Osteocyte (in vitro differentiated cells): Measurements from ENCODE around the gene CPLANE2. TPM values are rescaled to one million over a fixed set of nuclear protein-coding genes. Genes with fewer than 3 reads are reported as not detected.
"Not testable (repeated sequence)": the region's sequence is repeated elsewhere in the genome, so short reads cannot be mapped to it uniquely, and the experiment has no call there.

ENCODE experiments used
- DNase-seq: peaks from one replicate; pipeline ENCODE4 v3.0.0; 2021; ENCODE audit warnings: mixed read lengths; ENCODE audit not compliant: unreplicated experiment; ENCODE audit errors: extremely low spot score
- H3K27ac Mint-ChIP-seq: one replicate; pipeline ENCODE4 v1.8.0; 2021; ENCODE audit warnings: mild to moderate bottlenecking, mixed read lengths; ENCODE audit not compliant: unreplicated experiment
- H3K27me3 Mint-ChIP-seq: one replicate; pipeline ENCODE4 v1.8.0; 2021; ENCODE audit warnings: mixed read lengths; ENCODE audit not compliant: unreplicated experiment
- H3K36me3 Mint-ChIP-seq: one replicate; pipeline ENCODE4 v1.8.0; 2021; ENCODE audit warnings: mixed read lengths; ENCODE audit not compliant: unreplicated experiment
- H3K4me1 Mint-ChIP-seq: one replicate; pipeline ENCODE4 v1.8.0; 2021; ENCODE audit warnings: mixed read lengths; ENCODE audit not compliant: unreplicated experiment
- H3K4me3 Mint-ChIP-seq: one replicate; pipeline ENCODE4 v1.8.0; 2021; ENCODE audit warnings: mild to moderate bottlenecking, moderate library complexity, mixed read lengths; ENCODE audit not compliant: unreplicated experiment
- H3K9me3 Mint-ChIP-seq: one replicate; pipeline ENCODE4 v1.8.0; 2021; ENCODE audit warnings: mixed read lengths; ENCODE audit not compliant: unreplicated experiment
- total RNA-seq: library from RNA; stranded (reverse); gene quantifications from 2 replicates; pipeline ENCODE4 v1.2.1, GENCODE V29; 2021
- TF ChIP-seq, protein P1 (sequence below): fragments of 200-600 bp; sonication (generic); IDR thresholded peaks from 2 replicates; pipeline ENCODE4 v1.5.0; 2021; ENCODE audit warnings: antibody characterized with exemption, mild to moderate bottlenecking, moderate library complexity

CPLANE2 gene
- total RNA-seq, 1 donor from 2014 or later: 11.8 TPM

DNA sequence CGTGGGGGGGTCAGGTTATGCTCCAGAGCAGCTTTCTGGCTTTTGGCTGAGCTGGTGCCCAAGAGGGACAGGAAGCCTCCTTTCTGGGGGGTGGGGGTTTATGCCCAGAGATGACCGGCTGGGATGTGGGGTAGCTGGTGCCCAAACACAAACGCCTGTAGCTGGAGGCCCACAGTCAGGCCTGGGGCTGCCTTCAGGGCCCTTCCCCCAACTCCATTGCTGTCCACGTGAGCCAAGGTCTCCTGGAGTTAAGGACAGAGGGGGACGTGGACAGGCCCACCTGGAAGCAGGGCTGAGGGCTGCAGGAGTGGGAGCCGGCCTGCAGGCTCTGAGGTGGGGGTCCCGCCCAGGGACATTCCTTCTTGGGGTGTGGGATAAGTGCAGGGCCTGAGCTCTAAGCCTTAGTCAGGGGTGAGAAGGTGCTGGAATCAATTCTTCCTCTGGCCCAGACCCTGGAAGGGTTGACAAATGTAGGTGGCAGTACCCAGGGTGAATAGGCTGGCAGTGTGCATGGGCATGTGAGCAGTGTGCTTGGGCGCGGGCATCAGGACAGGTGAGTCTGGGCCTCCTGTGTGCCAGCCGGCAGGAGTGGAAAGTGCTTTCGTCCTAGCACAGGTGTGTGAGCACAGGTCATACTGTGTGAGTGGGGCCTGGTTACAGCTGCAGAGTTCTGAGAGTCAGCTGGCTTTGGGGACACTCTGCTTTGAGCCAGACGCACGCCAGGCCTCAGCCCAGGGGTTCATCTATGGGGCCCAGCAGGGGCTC lies 6.8 kb downstream of the CPLANE2 start:
- TF ChIP-seq, protein P1, sequence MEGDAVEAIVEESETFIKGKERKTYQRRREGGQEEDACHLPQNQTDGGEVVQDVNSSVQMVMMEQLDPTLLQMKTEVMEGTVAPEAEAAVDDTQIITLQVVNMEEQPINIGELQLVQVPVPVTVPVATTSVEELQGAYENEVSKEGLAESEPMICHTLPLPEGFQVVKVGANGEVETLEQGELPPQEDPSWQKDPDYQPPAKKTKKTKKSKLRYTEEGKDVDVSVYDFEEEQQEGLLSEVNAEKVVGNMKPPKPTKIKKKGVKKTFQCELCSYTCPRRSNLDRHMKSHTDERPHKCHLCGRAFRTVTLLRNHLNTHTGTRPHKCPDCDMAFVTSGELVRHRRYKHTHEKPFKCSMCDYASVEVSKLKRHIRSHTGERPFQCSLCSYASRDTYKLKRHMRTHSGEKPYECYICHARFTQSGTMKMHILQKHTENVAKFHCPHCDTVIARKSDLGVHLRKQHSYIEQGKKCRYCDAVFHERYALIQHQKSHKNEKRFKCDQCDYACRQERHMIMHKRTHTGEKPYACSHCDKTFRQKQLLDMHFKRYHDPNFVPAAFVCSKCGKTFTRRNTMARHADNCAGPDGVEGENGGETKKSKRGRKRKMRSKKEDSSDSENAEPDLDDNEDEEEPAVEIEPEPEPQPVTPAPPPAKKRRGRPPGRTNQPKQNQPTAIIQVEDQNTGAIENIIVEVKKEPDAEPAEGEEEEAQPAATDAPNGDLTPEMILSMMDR: no peak
- no peak overlapping the region for H3K4me3 Mint-ChIP-seq
- H3K4me1 Mint-ChIP-seq: peaks cover 15% of the 10 kb centered on the region
- H3K36me3 Mint-ChIP-seq: peaks cover 2% of the 10 kb centered on the region
- H3K27me3 Mint-ChIP-seq: peaks cover 20% of the 10 kb centered on the region
- H3K27ac Mint-ChIP-seq: no peak overlapping the region
- DNase-seq: no peak
- H3K9me3 Mint-ChIP-seq: no peaks in the 10 kb centered on the region

DNA sequence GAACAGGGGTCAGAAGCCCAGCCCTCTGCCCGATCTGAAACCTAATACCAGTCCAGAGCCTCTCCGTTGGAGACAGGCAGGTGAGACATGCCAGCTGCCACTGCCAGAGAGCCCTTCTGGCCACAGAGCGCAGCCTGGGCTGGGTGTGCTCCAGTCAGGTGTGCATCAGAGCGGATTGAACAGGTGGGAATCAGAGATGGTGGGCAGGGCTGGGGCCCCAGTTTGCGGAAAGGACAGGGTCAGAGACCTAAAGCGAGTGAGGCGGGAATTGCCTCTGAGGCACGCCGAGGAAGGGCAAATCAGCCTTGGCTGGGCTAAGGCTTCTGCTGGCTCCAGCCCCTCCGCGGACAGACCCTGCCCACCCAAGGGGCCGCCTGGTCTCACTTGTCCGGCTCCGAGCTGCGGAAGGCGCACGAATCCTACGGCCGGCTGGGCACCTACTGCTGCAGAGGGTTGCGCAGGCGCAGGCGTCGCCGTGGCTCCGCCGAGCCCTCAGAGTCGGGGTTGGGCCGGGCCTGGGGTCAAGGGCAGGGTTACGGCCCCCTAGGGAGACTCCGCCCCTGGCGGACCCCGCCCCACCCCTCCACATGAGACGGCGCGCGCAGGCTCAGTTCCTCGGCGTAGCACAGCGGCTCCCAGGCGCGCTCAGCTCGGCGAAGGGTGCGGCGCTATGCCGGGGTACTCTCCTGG lies 10.3 kb downstream of the CPLANE2 start:
- Mint-ChIP-seq H3K9me3 (no peaks in the 10 kb centered on the region), H3K4me1 (peaks cover 15% of the 10 kb centered on the region), H3K27ac (peak overlapping the region; percentile 34), H3K36me3 (no peaks in the 10 kb centered on the region), H3K4me3 (peak overlapping the region; percentile 50), H3K27me3 (peaks cover 21% of the 10 kb centered on the region)
- DNase-seq: no peak
- TF ChIP-seq, protein P1: no peak

DNA sequence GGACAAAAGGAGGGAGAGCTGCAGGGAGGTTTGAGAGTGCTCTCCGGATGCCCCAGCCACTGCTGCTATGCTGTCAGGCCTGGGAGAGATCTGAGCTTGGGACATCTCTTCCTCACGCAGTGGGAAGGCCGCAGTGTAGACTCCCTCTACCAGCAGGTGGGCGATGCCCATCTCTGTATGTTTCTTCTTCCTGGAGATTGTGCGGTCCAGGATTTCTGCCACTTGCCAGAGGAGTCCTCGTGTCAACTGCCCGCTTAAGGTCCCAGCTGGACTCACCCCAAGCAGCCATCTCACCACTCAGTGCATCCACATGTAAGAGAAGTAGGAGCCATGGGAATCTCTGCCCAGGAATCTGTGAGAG lies 10.9 kb downstream of the CPLANE2 start:
- Mint-ChIP-seq H3K27me3 (peaks cover 26% of the 10 kb centered on the region), H3K4me3 (no peak overlapping the region), H3K9me3 (no peaks in the 10 kb centered on the region), H3K36me3 (no peaks in the 10 kb centered on the region), H3K4me1 (peaks cover 15% of the 10 kb centered on the region), H3K27ac (no peak overlapping the region)
- no peak for DNase-seq
- TF ChIP-seq, protein P1: no peak

DNA sequence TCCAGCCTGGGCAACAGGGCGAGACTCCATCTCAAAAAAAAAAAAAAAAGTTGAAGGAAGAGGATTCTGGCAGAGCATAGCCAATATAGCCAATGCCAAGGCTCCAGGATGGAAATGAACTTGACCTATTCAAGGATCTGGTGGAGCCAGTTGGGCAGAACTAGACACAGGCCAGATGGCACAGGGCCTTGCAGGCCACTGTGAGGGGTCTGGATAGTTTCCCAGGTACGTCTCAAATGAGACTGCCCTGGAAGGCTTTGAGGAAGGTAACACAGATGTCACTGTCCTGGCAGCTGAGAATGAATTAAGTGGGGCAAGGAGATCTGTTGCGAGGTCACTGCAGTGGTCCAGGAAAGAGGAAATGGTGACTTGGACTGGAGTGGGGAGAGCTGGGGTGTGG lies 12.5 kb downstream of the CPLANE2 start:
- TF ChIP-seq, protein P1: no peak
- H3K36me3 Mint-ChIP-seq: no peaks in the 10 kb centered on the region
- H3K9me3 Mint-ChIP-seq: no peaks in the 10 kb centered on the region
- H3K27me3 Mint-ChIP-seq: peaks cover 27% of the 10 kb centered on the region
- DNase-seq: no peak
- H3K4me1 Mint-ChIP-seq: peaks cover 15% of the 10 kb centered on the region
- H3K4me3 Mint-ChIP-seq: no peak overlapping the region
- H3K27ac Mint-ChIP-seq: no peak overlapping the region

DNA sequence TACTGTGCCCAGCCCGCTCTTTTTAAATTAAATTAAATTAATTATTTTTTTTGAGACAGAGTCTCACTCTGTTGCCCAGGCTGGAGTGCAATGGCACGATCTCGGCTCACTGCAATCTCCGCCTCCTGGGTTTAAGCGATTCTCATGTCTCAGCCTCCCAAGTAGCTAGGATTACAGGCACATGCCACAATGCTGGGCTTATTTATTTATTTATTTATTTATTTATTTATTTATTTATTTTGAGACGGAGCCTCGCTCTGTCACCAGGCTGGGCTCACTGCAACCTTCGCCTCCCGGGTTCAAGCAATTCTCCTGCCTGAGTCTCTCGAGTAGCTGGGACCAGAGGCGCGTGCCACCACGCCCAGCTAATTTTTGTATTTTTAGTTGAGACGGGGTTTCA lies 14.3 kb downstream of the CPLANE2 start:
- not testable (repeated sequence) for H3K36me3 Mint-ChIP-seq, H3K4me3 Mint-ChIP-seq, H3K9me3 Mint-ChIP-seq, H3K27ac Mint-ChIP-seq, DNase-seq
- H3K4me1 Mint-ChIP-seq: peaks cover 15% of the 10 kb centered on the region
- H3K27me3 Mint-ChIP-seq: peaks cover 15% of the 10 kb centered on the region
